HG03108 (cell line): Measurements from ENCODE around the gene PRPF39.
"Not testable (repeated sequence)": the region's sequence is repeated elsewhere in the genome, so short reads cannot be mapped to it uniquely, and the experiment has no call there.

ENCODE experiments used
- ATAC-seq: cut with Tn5 transposase; IDR thresholded peaks from one replicate; pipeline ENCODE4 v1.9.1; 2021; ENCODE audit warnings: moderate library complexity; ENCODE audit not compliant: unreplicated experiment

The PRPF39 gene

GRCh38 chr14:45080416-45080968 is 3.4 kb upstream of the PRPF39 start:
- not testable (repeated sequence) for ATAC-seq

GRCh38 chr14:45081096-45081495 is 2.8 kb upstream of the PRPF39 start:
- not testable (repeated sequence) for ATAC-seq

GRCh38 chr14:45082420-45082819 is 1.5 kb upstream of the PRPF39 start:
- ATAC-seq, result no peak

GRCh38 chr14:45083617-45083975 is 320 bp upstream of the PRPF39 start:
- no peak for ATAC-seq

GRCh38 chr14:45084946-45085346 is 1.0 kb downstream of the PRPF39 start:
- ATAC-seq, result no peak

GRCh38 chr14:45089813-45090212 is 5.9 kb downstream of the PRPF39 start:
- ATAC-seq, result peak; percentile 61

GRCh38 chr14:45091710-45092109 is 7.8 kb downstream of the PRPF39 start:
- no peak for ATAC-seq

- ATAC-seq, result no peak
Measured at GRCh38 chr14:45094275-45094674, 10.4 kb downstream of the PRPF39 start.

GRCh38 chr14:45095143-45095542 is 11.2 kb downstream of the PRPF39 start:
- no peak for ATAC-seq

GRCh38 chr14:45096218-45096617 is 12.3 kb downstream of the PRPF39 start:
- no peak for ATAC-seq

GRCh38 chr14:45103806-45104205 is 19.9 kb downstream of the PRPF39 start:
- ATAC-seq, result no peak

GRCh38 chr14:45104561-45104960 is 20.6 kb downstream of the PRPF39 start:
- no peak for ATAC-seq

GRCh38 chr14:45112896-45113781 is 29.2 kb downstream of the PRPF39 start:
- no peak for ATAC-seq

- no peak for ATAC-seq
Measured at GRCh38 chr14:45114327-45114726, 30.4 kb downstream of the PRPF39 start.

- no peak for ATAC-seq
Measured at GRCh38 chr14:45118594-45118993, 34.7 kb downstream of the PRPF39 start.

GRCh38 chr14:45120096-45120495 is 36.2 kb downstream of the PRPF39 start:
- no peak for ATAC-seq

GRCh38 chr14:45123271-45123670 is 39.4 kb downstream of the PRPF39 start:
- ATAC-seq, result no peak

GRCh38 chr14:45125754-45126153 is 41.8 kb downstream of the PRPF39 start:
- no peak for ATAC-seq

GRCh38 chr14:45128963-45129629 is 45.2 kb downstream of the PRPF39 start:
- ATAC-seq, result no peak

GRCh38 chr14:45133683-45134050 is 49.8 kb downstream of the PRPF39 start:
- no peak for ATAC-seq

GRCh38 chr14:45134051-45134958 is 50.4 kb downstream of the PRPF39 start, which contains the start of gene FKBP3:
TSS of gene FKBP3 (minus strand) at chr14:45134481. CDS start at chr14:45134456, 25 bp downstream.
- peak; percentile 87 for ATAC-seq
